Endothelial cell of umbilical vein (primary cell): ENCODE measurements around the gene DCPS. TPM values are rescaled to one million over a fixed set of nuclear protein-coding genes. Genes with fewer than 3 reads are reported as not detected.

ENCODE experiments used
- BruUV-seq: library from RNA; stranded (reverse); fragments of 400-500 nt; replicated peaks from 2 replicates; lab custom pipeline; 2021; lab: Mats Ljungman, UMichigan
- CTCF ChIA-PET: fragments of 300-600, 350-600 bp; sonication (Branson Sonifier 250); formaldehyde crosslinking; loops from one replicate; lab custom pipeline; 2021; ENCODE audit warnings: antibody characterized with exemption, inconsistent platforms; lab: Charles Lee
- POLR2A ChIA-PET: fragments of 300-600, 350-600 bp; sonication (Branson Sonifier 250); formaldehyde crosslinking; loops from one replicate; lab custom pipeline; 2021; ENCODE audit warnings: antibody characterized with exemption, inconsistent platforms; lab: Charles Lee
- DNase-seq: peaks from one replicate; pipeline ENCODE4 v3.0.0-alpha.2; 2011; ENCODE audit warnings: low read depth, low spot score
- FAIRE-seq: peaks from 2 replicates; lab custom pipeline; 2011; peaks lifted over from hg19 to GRCh38; lab: Jason Lieb, UNC
- H2AFZ ChIP-seq: 2 replicates; pipeline ENCODE4 v1.6.0; 2012; ENCODE audit warnings: low read depth, low read length, control low read depth, inconsistent platforms
- H3K27ac ChIP-seq: 2 replicates; pipeline ENCODE4 v1.5.1; 2011; ENCODE audit warnings: low read depth, mild to moderate bottlenecking, control low read depth, low read length, moderate library complexity; ENCODE audit not compliant: insufficient read depth
- H3K27me3 ChIP-seq, 2 experiments: 2 replicates each; pipeline versions ENCODE4 v1.6.0 to v1.6.1; 2011; ENCODE audit warnings: low read length in 2 of 2, mixed read lengths in 1 of 2; ENCODE audit not compliant: control insufficient read depth in 2 of 2, insufficient read depth in 2 of 2
- H3K36me3 ChIP-seq, 2 experiments: 2 replicates in 1 of 2; 3 replicates in 1 of 2; pipeline ENCODE4 v1.5.1; 2011; ENCODE audit warnings: low read length in 2 of 2, mild to moderate bottlenecking in 1 of 2, moderate library complexity in 1 of 2; ENCODE audit not compliant: control insufficient read depth in 2 of 2, insufficient read depth in 2 of 2; ENCODE audit errors: extremely low read depth in 1 of 2
- H3K4me1 ChIP-seq: 3 replicates; pipeline ENCODE4 v1.5.1; 2011; ENCODE audit warnings: mild to moderate bottlenecking, low read length; ENCODE audit not compliant: control insufficient read depth, insufficient read depth; ENCODE audit errors: extremely low read depth
- H3K4me2 ChIP-seq: 2 replicates; pipeline ENCODE4 v1.6.1; 2011; ENCODE audit warnings: low read length, control low read depth, mixed read lengths; ENCODE audit not compliant: insufficient read depth
- H3K4me3 ChIP-seq, 3 experiments: fragments of 200-600 bp in 1 of 3; sonication (generic), shearing (Covaris generic) in 1 of 3; replicated peaks in 1 of 3; 2 replicates each; pipeline ENCODE4 v1.5.1; 2011 to 2016; ENCODE audit warnings: control low read depth in 3 of 3, low read length in 3 of 3, mild to moderate bottlenecking in 2 of 3, inconsistent platforms in 1 of 3, low read depth in 1 of 3, moderate library complexity in 1 of 3; ENCODE audit not compliant: insufficient read depth in 1 of 3
- H3K79me2 ChIP-seq: 2 replicates; pipeline ENCODE4 v1.6.0; 2012; ENCODE audit warnings: low read length, inconsistent platforms; ENCODE audit not compliant: control insufficient read depth, insufficient read depth
- H3K9ac ChIP-seq: replicated peaks from 2 replicates; pipeline ENCODE3; 2011; ENCODE audit warnings: low read length, control low read depth; ENCODE audit not compliant: insufficient read depth; ENCODE audit errors: extremely low read depth
- H3K9me1 ChIP-seq: replicated peaks from 3 replicates; pipeline ENCODE4 v1.6.0; 2011; ENCODE audit warnings: mild to moderate bottlenecking, low read length; ENCODE audit not compliant: control insufficient read depth, insufficient read depth; ENCODE audit errors: extremely low read depth
- H3K9me3 ChIP-seq: replicated peaks from 2 replicates; pipeline ENCODE4 v1.5.1; 2012; ENCODE audit warnings: low read length, inconsistent platforms; ENCODE audit not compliant: control insufficient read depth, insufficient read depth
- H4K20me1 ChIP-seq: replicated peaks from 2 replicates; pipeline ENCODE3; 2011; ENCODE audit warnings: mild to moderate bottlenecking, low read length; ENCODE audit not compliant: control insufficient read depth, insufficient read depth; ENCODE audit errors: extremely low read depth
- EZH2 ChIP-seq: IDR thresholded peaks from 2 replicates; pipeline ENCODE4 v1.6.1; 2012; ENCODE audit warnings: borderline replicate concordance, low read depth, mild to moderate bottlenecking, moderate library complexity, low read length, inconsistent platforms; ENCODE audit not compliant: severe bottlenecking
- FOS ChIP-seq: IDR thresholded peaks from 2 replicates; pipeline ENCODE4 v1.6.1; 2011; ENCODE audit warnings: mild to moderate bottlenecking, low read length, moderate library complexity, borderline replicate concordance; ENCODE audit not compliant: insufficient read depth
- GATA2 ChIP-seq: IDR thresholded peaks from 2 replicates; pipeline ENCODE4 v1.7.0; 2011; ENCODE audit warnings: low read depth, mild to moderate bottlenecking, moderate library complexity, mixed read lengths, low read length; ENCODE audit not compliant: insufficient read length, insufficient read depth
- JUN ChIP-seq: IDR thresholded peaks from 2 replicates; pipeline ENCODE4 v1.6.1; 2011; ENCODE audit warnings: borderline replicate concordance, low read depth; ENCODE audit not compliant: insufficient read length, insufficient read depth
- MYC ChIP-seq: IDR thresholded peaks from one replicate; pipeline ENCODE4 v1.6.1; 2011; ENCODE audit warnings: mild to moderate bottlenecking, low read depth, low read length
- POLR2A ChIP-seq: IDR thresholded peaks from 2 replicates; pipeline ENCODE4 v1.6.1; 2012; ENCODE audit warnings: low read depth, mild to moderate bottlenecking, control low read depth, low read length
- POLR2AphosphoS5 ChIP-seq: IDR thresholded peaks from 2 replicates; pipeline ENCODE4 v1.6.1; 2012; ENCODE audit warnings: low read depth, mild to moderate bottlenecking, control low read depth, low read length, moderate library complexity; ENCODE audit not compliant: insufficient read depth
- dilution Hi-C: fragments of 300-500 bp; cut with MboI; formaldehyde crosslinking; loops from one replicate; pipeline ENCODE4 v1.15.0; 2019; ENCODE audit warnings: low sequenced_read_pairs; ENCODE audit not compliant: extremely low pct_ligation_motif_present
- intact Hi-C: fragments of 100-400 bp; cut with micrococcal nuclease; formaldehyde crosslinking; loops from one replicate; pipeline ENCODE4 v1.10.0; 2022
- polyA plus RNA-seq, 4 experiments: library from polyadenylated mRNA; depleted of rRNA in 3 of 4; stranded (reverse) in 3 of 4; unstranded in 1 of 4; fragments of >200 nt; gene quantifications; 2 replicates each; pipeline versions ENCODE4 v1.2.1 to v1.2.3, GENCODE V29; 2011 to 2012; ENCODE audit warnings: missing spikeins in 1 of 4
- total RNA-seq: library from RNA; stranded (reverse); gene quantifications from 2 replicates; pipeline ENCODE4 v1.2.3, GENCODE V29; 2021
- TF ChIP-seq, protein P1 (sequence below): IDR thresholded peaks from 2 replicates; pipeline ENCODE4 v1.6.1; 2011; ENCODE audit not compliant: insufficient read depth, insufficient read length
- TF ChIP-seq, protein P2 (sequence below), 2 donors: IDR thresholded peaks; 1 replicate in 1 of 2; 2 replicates in 1 of 2; pipeline ENCODE4 v1.5.1; 2011; ENCODE audit warnings: low read length in 2 of 2, mild to moderate bottlenecking in 2 of 2, moderate library complexity in 2 of 2, control low read depth in 1 of 2, inconsistent platforms in 1 of 2, low read depth in 1 of 2; ENCODE audit not compliant: insufficient read depth in 1 of 2; ENCODE audit errors: extremely low read depth in 1 of 2

The DCPS gene
- total and polyA plus RNA-seq, 2 donors (not counting 3 experiments of a cell fraction or from before 2014, with no cell fraction given): 19.6 to 36.0 TPM

DNA sequence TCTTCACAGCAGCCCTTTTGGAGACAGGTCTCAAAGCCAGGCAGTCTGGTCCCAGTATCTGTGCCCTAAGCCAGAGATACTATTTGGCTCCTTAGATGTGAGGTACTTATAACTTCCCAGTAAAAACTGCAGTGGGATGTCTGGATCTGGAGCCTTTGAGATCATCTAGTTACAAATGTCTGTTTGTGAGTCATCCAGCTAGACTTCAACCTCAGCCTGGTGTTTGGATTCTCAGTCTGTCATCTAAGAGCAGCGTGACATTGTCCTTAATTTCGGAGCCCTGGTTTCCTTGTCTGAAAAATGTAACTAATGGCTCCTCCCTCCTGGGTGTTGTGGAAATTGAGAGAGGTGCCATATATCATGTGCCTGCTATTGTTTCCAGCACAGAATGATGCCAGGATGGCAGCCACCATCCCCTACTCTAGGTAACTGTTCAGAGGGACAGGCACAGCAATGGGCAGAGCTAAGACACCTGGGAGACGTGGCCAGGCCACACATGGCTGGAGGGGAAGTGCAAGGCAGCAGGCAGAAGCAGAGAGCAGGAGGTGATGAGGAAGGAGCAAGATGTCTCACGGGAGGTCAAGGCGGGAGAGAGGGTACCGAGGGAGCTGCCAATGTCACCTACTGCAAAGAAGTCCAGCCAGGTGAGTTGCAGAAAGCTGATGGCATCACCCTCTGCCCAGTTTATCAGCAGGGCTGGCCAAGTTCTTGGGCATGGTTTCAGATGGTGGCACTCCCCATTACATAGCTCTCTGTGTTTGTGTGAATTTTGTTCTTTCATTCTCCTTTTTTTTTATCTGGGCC is 31.0 kb downstream of the DCPS start:
- intact Hi-C loops: no loop called here
- no peak overlapping the region for H3K4me2 ChIP-seq

More for the DNA sequence above, 31.0 kb downstream of the DCPS start:
- H3K9me3 ChIP-seq: no peaks in the 10 kb centered on the region
- no peak for DNase-seq
- ChIA-PET CTCF (interaction anchor here (0.7 to 3.6 kb wide), 5 partner anchors 19 to 145 kb away, joined by 3 to 14 read pairs (median 6); no protein-coding TSS in a partner anchor), POLR2A (no interaction called here)
- no peaks in the 10 kb centered on the region for H3K9me1 ChIP-seq
- H3K27ac ChIP-seq: peak overlapping the region; percentile 95
- H2AFZ ChIP-seq: no peak overlapping the region
- dilution Hi-C loops: no loop called here
- no peaks in the 10 kb centered on the region for H3K27me3 ChIP-seq
- H4K20me1 ChIP-seq: no peaks in the 10 kb centered on the region
- TF ChIP-seq JUN (no peak), GATA2 (no peak), POLR2A (no peak), POLR2AphosphoS5 (no peak), FOS (no peak), EZH2 (no peak), MYC (no peak)
- TF ChIP-seq, protein P1, sequence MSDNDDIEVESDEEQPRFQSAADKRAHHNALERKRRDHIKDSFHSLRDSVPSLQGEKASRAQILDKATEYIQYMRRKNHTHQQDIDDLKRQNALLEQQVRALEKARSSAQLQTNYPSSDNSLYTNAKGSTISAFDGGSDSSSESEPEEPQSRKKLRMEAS: no peak
- TF ChIP-seq, protein P2, sequence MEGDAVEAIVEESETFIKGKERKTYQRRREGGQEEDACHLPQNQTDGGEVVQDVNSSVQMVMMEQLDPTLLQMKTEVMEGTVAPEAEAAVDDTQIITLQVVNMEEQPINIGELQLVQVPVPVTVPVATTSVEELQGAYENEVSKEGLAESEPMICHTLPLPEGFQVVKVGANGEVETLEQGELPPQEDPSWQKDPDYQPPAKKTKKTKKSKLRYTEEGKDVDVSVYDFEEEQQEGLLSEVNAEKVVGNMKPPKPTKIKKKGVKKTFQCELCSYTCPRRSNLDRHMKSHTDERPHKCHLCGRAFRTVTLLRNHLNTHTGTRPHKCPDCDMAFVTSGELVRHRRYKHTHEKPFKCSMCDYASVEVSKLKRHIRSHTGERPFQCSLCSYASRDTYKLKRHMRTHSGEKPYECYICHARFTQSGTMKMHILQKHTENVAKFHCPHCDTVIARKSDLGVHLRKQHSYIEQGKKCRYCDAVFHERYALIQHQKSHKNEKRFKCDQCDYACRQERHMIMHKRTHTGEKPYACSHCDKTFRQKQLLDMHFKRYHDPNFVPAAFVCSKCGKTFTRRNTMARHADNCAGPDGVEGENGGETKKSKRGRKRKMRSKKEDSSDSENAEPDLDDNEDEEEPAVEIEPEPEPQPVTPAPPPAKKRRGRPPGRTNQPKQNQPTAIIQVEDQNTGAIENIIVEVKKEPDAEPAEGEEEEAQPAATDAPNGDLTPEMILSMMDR (IDR thresholded peaks at IDR 0.05; ENCODE audit: extremely low read depth in 1 of 2, insufficient read depth in 1 of 2, low read depth in 1 of 2, low read length in 2 of 2): no peak
- H3K79me2 ChIP-seq: no peaks in the 10 kb centered on the region
- BruUV-seq: no TSS peak
- no peak overlapping the region for H3K4me3 ChIP-seq
- H3K36me3 ChIP-seq: no peaks in the 10 kb centered on the region
- H3K9ac ChIP-seq: no peak overlapping the region
- peaks cover 32% of the 10 kb centered on the region for H3K4me1 ChIP-seq
- FAIRE-seq: peak; percentile 28
